Measurements from ENCODE around the gene RAB3A.
"Not testable (repeated sequence)": the region's sequence is repeated elsewhere in the genome, so short reads cannot be mapped to it uniquely, and the experiment has no call there.

The RAB3A gene

GRCh38 chr19:18220632-18221275, 16.9 kb upstream of the RAB3A start:
- Histone ChIP-seq H3K9me3 (replicated peaks in 1 of 11) (peaks cover 0 to 12% (median 0%) of the 10 kb centered on the region in 11 experiments; a peak in 3 of 22 replicates), H3K36me3 (no peaks in the 10 kb centered on the region; a peak in 2 of 22 replicates), H3K4me2 (no peak overlapping the region), H3K9ac (no peak overlapping the region), H3K4me3 (no peak overlapping the region), H3K27ac (no peak overlapping the region), H4K20me1 (peaks cover 0 to 12% (median 0%) of the 10 kb centered on the region in 11 experiments; a peak in 4 of 22 replicates), H3K27me3 (peaks cover 20 to 27% (median 24%) of the 10 kb centered on the region in 11 experiments), H3K4me1 (peaks cover 8 to 19% (median 16%) of the 10 kb centered on the region in 10 experiments)
- no peak for TF ChIP-seq Cebpa-rat (IDR thresholded peaks at IDR 0.05)

- Histone ChIP-seq H3K36me3 (no peaks in the 10 kb centered on the region; a peak in 2 of 22 replicates), H3K4me2 (no peak overlapping the region), H3K27ac (no peak overlapping the region), H3K27me3 (peaks cover 13 to 20% (median 17%) of the 10 kb centered on the region in 11 experiments), H3K9ac (no peak overlapping the region), H3K4me1 (peaks cover 2 to 13% (median 10%) of the 10 kb centered on the region in 10 experiments; a peak in 18 of 20 replicates), H4K20me1 (peaks cover 0 to 6% (median 0%) of the 10 kb centered on the region in 11 experiments; a peak in 2 of 22 replicates), H3K4me3 (no peak overlapping the region), H3K9me3 (replicated peaks in 1 of 11) (peaks cover 0 to 12% (median 0%) of the 10 kb centered on the region in 11 experiments; a peak in 3 of 22 replicates)
- no peak for TF ChIP-seq Cebpa-rat (IDR thresholded peaks at IDR 0.05)
These were observed 16.2 kb upstream of the RAB3A start for GRCh38 chr19:18219911-18220631.

- Histone ChIP-seq H3K4me2 (no peak overlapping the region), H4K20me1 (no peaks in the 10 kb centered on the region; a peak in 2 of 22 replicates), H3K27ac (no peak overlapping the region), H3K4me3 (no peak overlapping the region), H3K4me1 (peaks cover 0 to 12% (median 10%) of the 10 kb centered on the region in 10 experiments; a peak in 10 of 20 replicates), H3K27me3 (peaks cover 0 to 5% (median 3%) of the 10 kb centered on the region in 11 experiments; a peak in 16 of 22 replicates), H3K9me3 (replicated peaks in 1 of 11) (peaks cover 0 to under 1% (median 0%) of the 10 kb centered on the region in 11 experiments; a peak in 2 of 22 replicates), H3K36me3 (no peaks in the 10 kb centered on the region; a peak in 2 of 22 replicates), H3K9ac (no peak overlapping the region)
- no peak for TF ChIP-seq Cebpa-rat (IDR thresholded peaks at IDR 0.05)
These were observed 14.8 kb upstream of the RAB3A start for GRCh38 chr19:18218600-18218999.

- TF ChIP-seq Cebpa-rat (IDR thresholded peaks at IDR 0.05), result no peak
These were observed 14.3 kb upstream of the RAB3A start for GRCh38 chr19:18218159-18218558.

GRCh38 chr19:18216789-18217188, 12.9 kb upstream of the RAB3A start:
- H3K4me3 ChIP-seq, result no peak overlapping the region
- H4K20me1 ChIP-seq, result no peaks in the 10 kb centered on the region; a peak in 2 of 22 replicates
- peaks cover 0 to 12% (median 10%) of the 10 kb centered on the region in 10 experiments; a peak in 10 of 20 replicates for H3K4me1 ChIP-seq
- H3K9ac ChIP-seq, result no peak overlapping the region
- H3K4me2 ChIP-seq, result no peak overlapping the region
- H3K27me3 ChIP-seq, result no peaks in the 10 kb centered on the region; a peak in 2 of 22 replicates
- peaks cover 0 to 1% (median 0%) of the 10 kb centered on the region in 11 experiments; a peak in 3 of 22 replicates for H3K36me3 ChIP-seq
- H3K9me3 ChIP-seq (replicated peaks in 1 of 11), result no peaks in the 10 kb centered on the region
- H3K27ac ChIP-seq, result no peak overlapping the region
- no peak for TF ChIP-seq Cebpa-rat (IDR thresholded peaks at IDR 0.05)

More at GRCh38 chr19:18218159-18218558, 14.3 kb upstream of the RAB3A start:
- Histone ChIP-seq H3K4me1 (peaks cover 0 to 12% (median 10%) of the 10 kb centered on the region in 10 experiments; a peak in 10 of 20 replicates), H3K4me3 (no peak overlapping the region), H3K27me3 (peaks cover 0 to 4% (median 0%) of the 10 kb centered on the region in 11 experiments; a peak in 6 of 22 replicates), H3K4me2 (no peak overlapping the region), H3K9me3 (replicated peaks in 1 of 11) (no peaks in the 10 kb centered on the region), H3K9ac (no peak overlapping the region), H3K27ac (no peak overlapping the region), H4K20me1 (no peaks in the 10 kb centered on the region; a peak in 2 of 22 replicates), H3K36me3 (no peaks in the 10 kb centered on the region; a peak in 2 of 22 replicates)

GRCh38 chr19:18214779-18215433, 11.1 kb upstream of the RAB3A start:
- Histone ChIP-seq H3K4me1 (peaks cover 0 to 12% (median 10%) of the 10 kb centered on the region in 10 experiments; a peak in 10 of 20 replicates), H3K9ac (no peak overlapping the region), H3K36me3 (peaks cover 0 to 6% (median 0%) of the 10 kb centered on the region in 11 experiments; a peak in 3 of 22 replicates), H3K4me3 (no peak overlapping the region), H3K4me2 (peak overlapping the region in 5 of 11 experiments; percentile 3 to 35 (median 17); a peak in 3 of 22 replicates), H3K27ac (no peak overlapping the region), H4K20me1 (no peaks in the 10 kb centered on the region; a peak in 1 of 22 replicates), H3K9me3 (replicated peaks in 1 of 11) (no peaks in the 10 kb centered on the region), H3K27me3 (no peaks in the 10 kb centered on the region)
- no peak for TF ChIP-seq Cebpa-rat (IDR thresholded peaks at IDR 0.05)

GRCh38 chr19:18211683-18212082, 7.8 kb upstream of the RAB3A start:
- H3K27me3 ChIP-seq, result no peaks in the 10 kb centered on the region
- no peak overlapping the region for H3K4me3 ChIP-seq
- H3K4me1 ChIP-seq, result peaks cover 5 to 20% (median 13%) of the 10 kb centered on the region in 10 experiments; a peak in 16 of 20 replicates
- H3K27ac ChIP-seq, result no peak overlapping the region
- H3K9me3 ChIP-seq (replicated peaks in 1 of 11), result no peaks in the 10 kb centered on the region
- no peak for TF ChIP-seq Cebpa-rat (IDR thresholded peaks at IDR 0.05)
- peak overlapping the region in 2 of 11 experiments; percentile 5 to 16; a peak in 1 of 22 replicates for H3K9ac ChIP-seq
- H3K36me3 ChIP-seq, result peaks cover 0 to 6% (median 0%) of the 10 kb centered on the region in 11 experiments; a peak in 2 of 22 replicates
- no peaks in the 10 kb centered on the region; a peak in 1 of 22 replicates for H4K20me1 ChIP-seq
- H3K4me2 ChIP-seq, result no peak overlapping the region

GRCh38 chr19:18209912-18210311, 6.1 kb upstream of the RAB3A start:
- H4K20me1 ChIP-seq; H3K27ac ChIP-seq; H3K9me3 ChIP-seq (replicated peaks in 1 of 11); H3K27me3 ChIP-seq; H3K4me2 ChIP-seq; H3K36me3 ChIP-seq; H3K4me3 ChIP-seq: not testable (repeated sequence)
- H3K9ac ChIP-seq, result 0 out of 22 replicates have a peak overlapping the region, but pooled peaks of 1 of the 11 experiments have one; percentile 5
- peaks cover 18 to 33% (median 25%) of the 10 kb centered on the region in 10 experiments for H3K4me1 ChIP-seq
